Osteoblast (primary cell): ENCODE data around the gene GDPD3. TPM values are rescaled to one million over a fixed set of nuclear protein-coding genes. Genes with fewer than 3 reads are reported as not detected.

Experiments
- DNase-seq: peaks from one replicate; pipeline ENCODE4 v3.0.0; 2011; ENCODE audit warnings: low spot score, mixed read lengths; ENCODE audit not compliant: insufficient read length; ENCODE audit errors: missing footprints
- H2AFZ ChIP-seq: 2 replicates; pipeline ENCODE4 v1.6.0; 2011; ENCODE audit warnings: mild to moderate bottlenecking, low read length
- H3K27ac ChIP-seq: 2 replicates; pipeline ENCODE4 v1.5.1; 2011; ENCODE audit warnings: mild to moderate bottlenecking, low read depth, low read length, moderate library complexity
- H3K27me3 ChIP-seq: 2 replicates; pipeline ENCODE4 v1.6.0; 2012; ENCODE audit warnings: mild to moderate bottlenecking, control low read depth, inconsistent platforms, low read length, moderate library complexity; ENCODE audit not compliant: insufficient read depth
- H3K36me3 ChIP-seq: 2 replicates; pipeline ENCODE4 v1.5.1; 2011; ENCODE audit warnings: mild to moderate bottlenecking, low read length, control low read depth, moderate library complexity; ENCODE audit not compliant: insufficient read depth
- H3K4me1 ChIP-seq: 2 replicates; pipeline ENCODE4 v1.5.1; 2011; ENCODE audit warnings: mild to moderate bottlenecking, low read length, control low read depth, moderate library complexity; ENCODE audit not compliant: insufficient read depth
- H3K4me2 ChIP-seq: 2 replicates; pipeline ENCODE4 v1.6.0; 2011; ENCODE audit warnings: mild to moderate bottlenecking, low read length; ENCODE audit not compliant: insufficient read depth
- H3K4me3 ChIP-seq: fragments of 200-600 bp; sonication (generic); 3 replicates; pipeline ENCODE4 v1.5.1; 2012; ENCODE audit warnings: mild to moderate bottlenecking, low read length, inconsistent platforms; ENCODE audit not compliant: insufficient read depth
- H3K79me2 ChIP-seq: 2 replicates; pipeline ENCODE4 v1.6.0; 2012; ENCODE audit warnings: mild to moderate bottlenecking, low read length, control low read depth, inconsistent platforms; ENCODE audit not compliant: insufficient read depth
- H3K9me3 ChIP-seq: 2 replicates; pipeline ENCODE4 v1.5.1; 2011; ENCODE audit warnings: low read depth, low read length, control low read depth
- H4K20me1 ChIP-seq: 2 replicates; pipeline ENCODE4 v1.6.0; 2012; ENCODE audit warnings: mild to moderate bottlenecking, low read length, control low read depth; ENCODE audit not compliant: insufficient read depth
- CTCF ChIP-seq: IDR thresholded peaks from 2 replicates; pipeline ENCODE4 v1.5.1; 2011; ENCODE audit warnings: mild to moderate bottlenecking, low read depth, low read length, moderate library complexity; ENCODE audit errors: extremely low read depth
- total RNA-seq: library from RNA; depleted of rRNA; stranded (reverse); fragments of >200 nt; gene quantifications from 2 replicates; pipeline ENCODE4 v1.2.3, GENCODE V29; 2012

The GDPD3 gene
- total RNA-seq, 1 donor: 0.36 TPM

DNA sequence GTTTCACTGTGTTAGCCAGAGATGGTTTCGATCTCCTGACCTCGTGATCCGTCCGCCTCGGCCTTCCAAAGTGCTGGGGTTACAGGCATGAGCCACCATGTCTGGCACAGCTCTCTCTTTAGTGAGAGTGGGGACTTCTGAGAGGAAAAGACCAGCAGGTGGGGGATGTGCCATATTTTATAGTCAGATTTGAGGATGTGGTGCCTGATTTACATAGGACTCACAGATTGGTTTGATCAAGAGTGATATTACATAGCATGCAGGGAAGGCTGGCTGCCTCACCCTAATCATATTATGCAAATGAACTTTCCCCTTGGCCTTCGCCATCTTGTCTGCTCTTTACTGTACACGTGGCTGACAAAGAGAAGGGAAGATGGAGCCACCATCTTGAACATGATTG is 37.8 kb upstream of the GDPD3 start:
- H3K79me2 ChIP-seq: no peaks in the 10 kb centered on the region
- TF ChIP-seq CTCF: no peak
- H3K36me3 ChIP-seq: no peaks in the 10 kb centered on the region
- H3K27me3 ChIP-seq: no peaks in the 10 kb centered on the region
- no peak overlapping the region for H2AFZ ChIP-seq
- H3K9me3 ChIP-seq: no peaks in the 10 kb centered on the region
- H3K27ac ChIP-seq: no peak overlapping the region
- H3K4me3 ChIP-seq: no peak overlapping the region
- DNase-seq: no peak
- H3K4me2 ChIP-seq: no peak overlapping the region
- H3K4me1 ChIP-seq: no peaks in the 10 kb centered on the region
- H4K20me1 ChIP-seq: no peaks in the 10 kb centered on the region

GRCh38 chr16:30149250-30149930 is 36.1 kb upstream of the GDPD3 start:
- Histone ChIP-seq H4K20me1 (no peaks in the 10 kb centered on the region), H3K4me1 (no peaks in the 10 kb centered on the region), H2AFZ (no peak overlapping the region), H3K9me3 (no peaks in the 10 kb centered on the region), H3K4me2 (no peak overlapping the region), H3K27me3 (no peaks in the 10 kb centered on the region), H3K4me3 (no peak overlapping the region), H3K79me2 (no peaks in the 10 kb centered on the region), H3K36me3 (no peaks in the 10 kb centered on the region), H3K27ac (no peak overlapping the region)
- DNase-seq: no peak
- no peak for TF ChIP-seq CTCF

GRCh38 chr16:30147843-30148510 is 34.6 kb upstream of the GDPD3 start:
- Histone ChIP-seq H3K27me3 (no peaks in the 10 kb centered on the region), H3K4me3 (no peak overlapping the region), H3K79me2 (no peaks in the 10 kb centered on the region), H3K4me2 (no peak overlapping the region), H3K4me1 (no peaks in the 10 kb centered on the region), H2AFZ (no peak overlapping the region), H3K36me3 (no peaks in the 10 kb centered on the region), H4K20me1 (no peaks in the 10 kb centered on the region), H3K27ac (no peak overlapping the region), H3K9me3 (no peaks in the 10 kb centered on the region)
- no peak for TF ChIP-seq CTCF
- no peak for DNase-seq

DNA sequence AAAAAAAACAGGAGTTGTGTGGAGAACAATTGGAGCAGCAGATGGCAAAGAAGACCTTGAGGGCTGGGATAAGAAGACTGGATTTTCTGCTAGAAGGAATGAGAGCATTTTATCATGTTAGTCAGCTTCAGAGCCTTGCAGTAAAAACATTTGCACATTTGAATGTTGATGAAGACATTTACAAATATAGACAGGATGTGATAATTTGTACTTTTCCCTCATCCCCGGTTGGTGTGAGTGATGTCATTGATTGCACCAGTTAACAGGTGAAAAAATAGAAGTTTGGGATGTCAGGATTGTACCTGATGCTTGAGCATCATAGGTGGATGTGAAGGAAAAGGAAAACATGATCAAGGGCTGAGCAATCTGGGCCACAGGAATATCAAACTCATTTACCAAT is 32.3 kb upstream of the GDPD3 start:
- no peaks in the 10 kb centered on the region for H3K36me3 ChIP-seq
- H4K20me1 ChIP-seq: no peaks in the 10 kb centered on the region
- no peak overlapping the region for H3K4me2 ChIP-seq
- H3K79me2 ChIP-seq: no peaks in the 10 kb centered on the region
- no peaks in the 10 kb centered on the region for H3K27me3 ChIP-seq
- H3K27ac ChIP-seq: no peak overlapping the region
- no peaks in the 10 kb centered on the region for H3K9me3 ChIP-seq
- no peaks in the 10 kb centered on the region for H3K4me1 ChIP-seq
- no peak for TF ChIP-seq CTCF
- DNase-seq: no peak
- no peak overlapping the region for H2AFZ ChIP-seq
- H3K4me3 ChIP-seq: no peak overlapping the region
